HepG2 (cell line): ENCODE data around the gene IGFLR1. TPM values are rescaled to one million over a fixed set of nuclear protein-coding genes. Genes with fewer than 3 reads are reported as not detected.
A peak's percentile ranks its signal among the peaks of the same experiment; 100 is the strongest.

Source experiments
- ATAC-seq: fragments of 200-7000 bp; cut with Tn5 transposase; 3 replicates; pipeline ENCODE4 v1.9.1; 2020; ENCODE audit warnings: mild to moderate bottlenecking, moderate library complexity
- BruUV-seq: library from RNA; stranded (reverse); fragments of 400-500 nt; replicated peaks from 2 replicates; lab custom pipeline; 2021; lab: Mats Ljungman, UMichigan
- CTCF ChIA-PET: fragments of 300-600 bp; formaldehyde crosslinking; extraction: SDS; loops from one replicate; lab custom pipeline; 2021; ENCODE audit warnings: low total read pairs, inconsistent platforms, low intra/inter-chr PET ratio; lab: Yijun Ruan, JAX
- POLR2A ChIA-PET: fragments of 350-600 bp; sonication (Branson Sonifier 250); formaldehyde crosslinking; loops from one replicate; lab custom pipeline; 2020; ENCODE audit warnings: antibody characterized with exemption, inconsistent platforms; lab: Yijun Ruan, JAX
- DNase-seq: peaks from one replicate; pipeline ENCODE4 v3.0.0-alpha.2; 2015; ENCODE audit warnings: low spot score
- FAIRE-seq: peaks from 3 replicates; lab custom pipeline; 2011; peaks lifted over from hg19 to GRCh38; lab: Jason Lieb, UNC
- H2AFZ ChIP-seq: one replicate; pipeline ENCODE4 v1.6.1; 2011; ENCODE audit warnings: low read length, inconsistent platforms
- H3K27ac ChIP-seq: fragments of 300-600 bp; 3 replicates; pipeline ENCODE4 v1.8.0; 2011; ENCODE audit warnings: mixed run types, mild to moderate bottlenecking, mixed read lengths, low read length, inconsistent platforms; ENCODE audit not compliant: insufficient read depth; ENCODE audit errors: extremely low read length
- H3K27me3 ChIP-seq, 2 experiments: fragments of 200-600 bp in 1 of 2; 2 replicates in 1 of 2; 3 replicates in 1 of 2; pipeline versions ENCODE4 v1.6.0 to v1.8.0; 2011; ENCODE audit warnings: low read length in 2 of 2, mild to moderate bottlenecking in 2 of 2, moderate library complexity in 2 of 2, inconsistent platforms in 1 of 2; ENCODE audit not compliant: insufficient read depth in 2 of 2, control insufficient read depth in 1 of 2
- H3K36me3 ChIP-seq, 2 experiments: fragments of 200-600 bp in 1 of 2; replicated peaks in 1 of 2; 2 replicates in 1 of 2; 3 replicates in 1 of 2; pipeline versions ENCODE4 v1.5.1 to v1.8.0; 2011; ENCODE audit warnings: low read length in 2 of 2, inconsistent platforms in 1 of 2; ENCODE audit not compliant: insufficient read depth in 2 of 2, control insufficient read depth in 1 of 2
- H3K4me1 ChIP-seq: 2 replicates; pipeline ENCODE4 v1.5.1; 2012; ENCODE audit warnings: low read length, inconsistent platforms; ENCODE audit not compliant: insufficient read depth
- H3K4me2 ChIP-seq: 2 replicates; pipeline ENCODE4 v1.6.0; 2011; ENCODE audit warnings: low read depth, low read length, inconsistent platforms
- H3K4me3 ChIP-seq, 3 experiments: fragments of 200-600 bp in 1 of 3; sonication (generic), shearing (Covaris generic) in 1 of 3; replicated peaks in 1 of 3; 2 replicates each; pipeline ENCODE4 v1.5.1; 2011 to 2016; ENCODE audit warnings: low read length in 3 of 3, inconsistent platforms in 2 of 3, low read depth in 2 of 3, mild to moderate bottlenecking in 2 of 3, control low read depth in 1 of 3, mixed read lengths in 1 of 3; ENCODE audit not compliant: insufficient read depth in 1 of 3
- H3K79me2 ChIP-seq: one replicate; pipeline ENCODE4 v1.6.1; 2011; ENCODE audit warnings: low read length, inconsistent platforms; ENCODE audit not compliant: insufficient read depth
- H3K9ac ChIP-seq: 2 replicates; pipeline ENCODE4 v1.6.0; 2011; ENCODE audit warnings: mild to moderate bottlenecking, low read depth, low read length, inconsistent platforms; ENCODE audit not compliant: insufficient read depth
- H3K9me3 ChIP-seq: 2 replicates; pipeline ENCODE4 v1.5.1; 2012; ENCODE audit warnings: mild to moderate bottlenecking, low read length
- H4K20me1 ChIP-seq: 2 replicates; pipeline ENCODE4 v1.6.0; 2011; ENCODE audit warnings: inconsistent platforms, mild to moderate bottlenecking, low read length, moderate library complexity; ENCODE audit not compliant: insufficient read depth
- HDAC6 ChIP-seq: fragments of 200-600 bp; sonication (generic); IDR thresholded peaks from 2 replicates; pipeline ENCODE4 v1.7.0; 2017; ENCODE audit warnings: mild to moderate bottlenecking, antibody characterized with exemption, low read length, low read depth
- HNRNPLL ChIP-seq: fragments of 200-400 bp; formaldehyde crosslinking; IDR thresholded peaks from 2 replicates; pipeline ENCODE4 v1.6.1; 2017; ENCODE audit warnings: mild to moderate bottlenecking, low read depth, low read length; ENCODE audit not compliant: poor library complexity, severe bottlenecking
- IRF2 ChIP-seq: IDR thresholded peaks from 2 replicates; pipeline ENCODE4 v1.6.1; 2018; ENCODE audit warnings: missing genetic modification reagents, missing compliant biosample characterization
- JARID2 ChIP-seq: sonication (generic); formaldehyde crosslinking; IDR thresholded peaks from 2 replicates; pipeline ENCODE4 v1.8.1; 2023; ENCODE audit warnings: missing genetic modification reagents, inconsistent platforms; ENCODE audit not compliant: insufficient replicate concordance
- KDM2A ChIP-seq: sonication (generic); formaldehyde crosslinking; IDR thresholded peaks from 2 replicates; pipeline ENCODE4 v1.4.0; 2020; ENCODE audit warnings: low read depth, missing genetic modification reagents, borderline replicate concordance
- NR3C1 ChIP-seq: sonication (generic); formaldehyde crosslinking; IDR thresholded peaks from 2 replicates; pipeline ENCODE4 v1.4.0; 2020; ENCODE audit warnings: missing genetic modification reagents
- PHF20 ChIP-seq: sonication (generic); formaldehyde crosslinking; IDR thresholded peaks from 2 replicates; pipeline ENCODE4 v1.5.0; 2020; ENCODE audit warnings: mild to moderate bottlenecking, missing genetic modification reagents
- RBM22 ChIP-seq: fragments of 200-400 bp; formaldehyde crosslinking; optimal IDR thresholded peaks from 2 replicates; pipeline ENCODE3; 2017; ENCODE audit warnings: mild to moderate bottlenecking, low read length, moderate library complexity
- RXRB ChIP-seq: IDR thresholded peaks from 2 replicates; pipeline ENCODE4 v1.6.1; 2016; ENCODE audit warnings: borderline replicate concordance, missing genetic modification reagents, missing compliant biosample characterization
- SOX6 ChIP-seq, 2 experiments: fragments of 450-650 bp in 1 of 2; sonication (generic) in 1 of 2; formaldehyde crosslinking in 1 of 2; IDR thresholded peaks; 2 replicates each; pipeline versions ENCODE4 v1.4.0 to v1.6.1; 2017 to 2020; ENCODE audit warnings: antibody characterized with exemption in 1 of 2, mild to moderate bottlenecking in 1 of 2, missing genetic modification reagents in 1 of 2
- SSRP1 ChIP-seq: IDR thresholded peaks from 2 replicates; pipeline ENCODE4 v1.6.1; 2016; ENCODE audit warnings: control low read depth
- THAP7 ChIP-seq: sonication (generic); formaldehyde crosslinking; IDR thresholded peaks from 2 replicates; pipeline ENCODE4 v1.8.1; 2023; ENCODE audit warnings: mild to moderate bottlenecking, missing genetic modification reagents
- THAP8 ChIP-seq: sonication (generic); formaldehyde crosslinking; IDR thresholded peaks from 2 replicates; pipeline ENCODE4 v1.5.1; 2020; ENCODE audit warnings: missing genetic modification reagents, mild to moderate bottlenecking, borderline replicate concordance
- TOE1 ChIP-seq: sonication (generic); formaldehyde crosslinking; IDR thresholded peaks from 2 replicates; pipeline ENCODE4 v1.4.0; 2020; ENCODE audit warnings: mild to moderate bottlenecking, missing genetic modification reagents
- ZFP62 ChIP-seq: sonication (generic); formaldehyde crosslinking; IDR thresholded peaks from 2 replicates; pipeline ENCODE4 v1.4.0; 2020; ENCODE audit warnings: missing genetic modification reagents
- ZNF264 ChIP-seq: sonication (generic); formaldehyde crosslinking; IDR thresholded peaks from 2 replicates; pipeline ENCODE4 v1.4.0; 2020; ENCODE audit warnings: missing genetic modification reagents
- WGBS: methylation state at CpG from one replicate; pipeline ENCODE4 v1.1.6; 2017; ENCODE audit warnings: low lambda C conversion rate; 5-methylcytosine and 5-hydroxymethylcytosine counted together
- in situ Hi-C: cut with HindIII; loops from 2 replicates; pipeline ENCODE4 v1.10.0; 2017; ENCODE audit warnings: low pct_unique_long_range_greater_than_20kb; ENCODE audit not compliant: extremely low pct_ligation_motif_present
- intact Hi-C: fragments of 100-400 bp; cut with micrococcal nuclease; formaldehyde crosslinking; loops from one replicate; pipeline ENCODE4 v1.10.0; 2022; ENCODE audit not compliant: unreplicated experiment
- polyA plus RNA-seq, 8 experiments: library from polyadenylated mRNA; depleted of rRNA in 3 of 8; stranded (reverse) in 7 of 8; unstranded in 1 of 8; fragments of >200 nt; fragmentation: Illumina TruSeq in 4 of 8; extraction: Trizol in 4 of 8; gene quantifications; 2 replicates each; pipeline versions ENCODE4 v1.2.1 to v1.2.3, GENCODE V29; 2011 to 2016; ENCODE audit warnings: low read depth in 4 of 8, missing spikeins in 1 of 8, mixed read lengths in 1 of 8; ENCODE audit not compliant: insufficient read depth in 1 of 8
- total RNA-seq, 5 experiments: library from RNA; depleted of rRNA; stranded (reverse); fragments of >200 nt; fragmentation: Illumina TruSeq; extraction: Trizol; gene quantifications; 2 replicates each; pipeline ENCODE4 v1.2.3, GENCODE V29; 2016; ENCODE audit warnings: low read depth in 1 of 5
- TF ChIP-seq, protein P1 (sequence below): IDR thresholded peaks from 2 replicates; pipeline ENCODE4 v1.6.1; 2012; ENCODE audit warnings: inconsistent platforms
- TF ChIP-seq, protein P2 (sequence below): sonication (generic); formaldehyde crosslinking; IDR thresholded peaks from 2 replicates; pipeline ENCODE4 v1.4.0; 2020; ENCODE audit warnings: missing genetic modification reagents

IGFLR1 gene
- total and polyA plus RNA-seq, 2 of the 13 experiments (the other 11 are each of a cell fraction or from before 2014, with no cell fraction given) = 5.4 to 8.9 TPM

- Histone ChIP-seq H2AFZ (peak within 1 kb of the TSS; percentile 67), H3K27ac (peak within 1 kb of the TSS; percentile 83), H3K27me3 (no peaks in the 10 kb centered on the region), H4K20me1 (no peaks in the 10 kb centered on the region), H3K9me3 (no peaks in the 10 kb centered on the region), H3K4me1 (peaks cover 20% of the 10 kb centered on the region), H3K9ac (peak within 1 kb of the TSS; percentile 82), H3K4me2 (peak within 1 kb of the TSS; percentile 86), H3K79me2 (peaks cover 6% of the 10 kb centered on the region), H3K36me3 (peaks cover 2 to 29% of the 10 kb centered on the region in 2 experiments; a peak in 4 of 5 replicates), H3K4me3 (peak within 1 kb of the TSS; percentile 69 to 83 (median 80))
- ATAC-seq = peak; percentile 97
- intact Hi-C loops (no loop called here), in situ Hi-C loops (no loop called here)
- DNase-seq = peak; percentile 99
- peak; percentile 99 for FAIRE-seq
- CTCF ChIA-PET = no interaction called here
- TSS peak; percentile 78 for BruUV-seq
- POLR2A ChIA-PET = interaction anchor here (0.7 to 1.5 kb wide), 4 partner anchors 9 to 17 kb away, joined by 3 to 17 read pairs (median 6); partner anchors contain the start of genes LIN37, PSENEN and U2AF1L4
- WGBS = 1% methylated on average over 23 of the region's 53 CpGs
- TF ChIP-seq JARID2 (CRISPR knock-in tag) = no peak
- TF ChIP-seq NR3C1 = no peak
- no peak for TF ChIP-seq THAP8
- TF ChIP-seq ZFP62 (CRISPR knock-in tag) = peak; percentile 56; the same call in 1 of the 2 replicates
- TF ChIP-seq RXRB = 0 out of 2 replicates have a peak, but pooled peaks have one; percentile 3
- peak; percentile 69 for TF ChIP-seq KDM2A (CRISPR knock-in tag)
- peak; percentile 58 for TF ChIP-seq PHF20
- no peak for TF ChIP-seq TOE1 (CRISPR knock-in tag)
- TF ChIP-seq, protein P1, sequence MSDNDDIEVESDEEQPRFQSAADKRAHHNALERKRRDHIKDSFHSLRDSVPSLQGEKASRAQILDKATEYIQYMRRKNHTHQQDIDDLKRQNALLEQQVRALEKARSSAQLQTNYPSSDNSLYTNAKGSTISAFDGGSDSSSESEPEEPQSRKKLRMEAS = no peak
- 0 out of 2 replicates have a peak, but pooled peaks have one; percentile 75 for TF ChIP-seq THAP7 (CRISPR knock-in tag)
- 0 out of 2 replicates have a peak, but pooled peaks have one; percentile 38 for TF ChIP-seq IRF2 (CRISPR knock-in tag)
- no peak for TF ChIP-seq SOX6 (IDR thresholded peaks at IDR 0.05)
- TF ChIP-seq SOX6 (CRISPR knock-in tag; IDR thresholded peaks at IDR 0.05) = no peak
- TF ChIP-seq HNRNPLL = peak; percentile 44
- TF ChIP-seq HDAC6 = no peak
- TF ChIP-seq, protein P2, sequence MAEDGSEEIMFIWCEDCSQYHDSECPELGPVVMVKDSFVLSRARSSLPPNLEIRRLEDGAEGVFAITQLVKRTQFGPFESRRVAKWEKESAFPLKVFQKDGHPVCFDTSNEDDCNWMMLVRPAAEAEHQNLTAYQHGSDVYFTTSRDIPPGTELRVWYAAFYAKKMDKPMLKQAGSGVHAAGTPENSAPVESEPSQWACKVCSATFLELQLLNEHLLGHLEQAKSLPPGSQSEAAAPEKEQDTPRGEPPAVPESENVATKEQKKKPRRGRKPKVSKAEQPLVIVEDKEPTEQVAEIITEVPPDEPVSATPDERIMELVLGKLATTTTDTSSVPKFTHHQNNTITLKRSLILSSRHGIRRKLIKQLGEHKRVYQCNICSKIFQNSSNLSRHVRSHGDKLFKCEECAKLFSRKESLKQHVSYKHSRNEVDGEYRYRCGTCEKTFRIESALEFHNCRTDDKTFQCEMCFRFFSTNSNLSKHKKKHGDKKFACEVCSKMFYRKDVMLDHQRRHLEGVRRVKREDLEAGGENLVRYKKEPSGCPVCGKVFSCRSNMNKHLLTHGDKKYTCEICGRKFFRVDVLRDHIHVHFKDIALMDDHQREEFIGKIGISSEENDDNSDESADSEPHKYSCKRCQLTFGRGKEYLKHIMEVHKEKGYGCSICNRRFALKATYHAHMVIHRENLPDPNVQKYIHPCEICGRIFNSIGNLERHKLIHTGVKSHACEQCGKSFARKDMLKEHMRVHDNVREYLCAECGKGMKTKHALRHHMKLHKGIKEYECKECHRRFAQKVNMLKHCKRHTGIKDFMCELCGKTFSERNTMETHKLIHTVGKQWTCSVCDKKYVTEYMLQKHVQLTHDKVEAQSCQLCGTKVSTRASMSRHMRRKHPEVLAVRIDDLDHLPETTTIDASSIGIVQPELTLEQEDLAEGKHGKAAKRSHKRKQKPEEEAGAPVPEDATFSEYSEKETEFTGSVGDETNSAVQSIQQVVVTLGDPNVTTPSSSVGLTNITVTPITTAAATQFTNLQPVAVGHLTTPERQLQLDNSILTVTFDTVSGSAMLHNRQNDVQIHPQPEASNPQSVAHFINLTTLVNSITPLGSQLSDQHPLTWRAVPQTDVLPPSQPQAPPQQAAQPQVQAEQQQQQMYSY = no peak
- TF ChIP-seq RBM22 = peak; percentile 55
- TF ChIP-seq ZNF264 = 0 out of 2 replicates have a peak, but pooled peaks have one; percentile 31
- no peak for TF ChIP-seq SSRP1
Measured at GRCh38 chr19:35757749-35758608, 15.7 kb upstream of the IGFLR1 start, which contains the start of gene PROSER3. Gene PROSER3 (plus strand): TSS chr19:35758176. CDS start chr19:35758216, 40 bp downstream.
